Measurements from ENCODE around the gene RAD51AP1.

RAD51AP1 gene

GRCh38 chr12:4589941-4590340 lies 51.3 kb downstream of the RAD51AP1 start:
- H3K4me3 ChIP-seq (ENCODE audit: low read length), result no peak overlapping the region
- TF ChIP-seq, protein P1, sequence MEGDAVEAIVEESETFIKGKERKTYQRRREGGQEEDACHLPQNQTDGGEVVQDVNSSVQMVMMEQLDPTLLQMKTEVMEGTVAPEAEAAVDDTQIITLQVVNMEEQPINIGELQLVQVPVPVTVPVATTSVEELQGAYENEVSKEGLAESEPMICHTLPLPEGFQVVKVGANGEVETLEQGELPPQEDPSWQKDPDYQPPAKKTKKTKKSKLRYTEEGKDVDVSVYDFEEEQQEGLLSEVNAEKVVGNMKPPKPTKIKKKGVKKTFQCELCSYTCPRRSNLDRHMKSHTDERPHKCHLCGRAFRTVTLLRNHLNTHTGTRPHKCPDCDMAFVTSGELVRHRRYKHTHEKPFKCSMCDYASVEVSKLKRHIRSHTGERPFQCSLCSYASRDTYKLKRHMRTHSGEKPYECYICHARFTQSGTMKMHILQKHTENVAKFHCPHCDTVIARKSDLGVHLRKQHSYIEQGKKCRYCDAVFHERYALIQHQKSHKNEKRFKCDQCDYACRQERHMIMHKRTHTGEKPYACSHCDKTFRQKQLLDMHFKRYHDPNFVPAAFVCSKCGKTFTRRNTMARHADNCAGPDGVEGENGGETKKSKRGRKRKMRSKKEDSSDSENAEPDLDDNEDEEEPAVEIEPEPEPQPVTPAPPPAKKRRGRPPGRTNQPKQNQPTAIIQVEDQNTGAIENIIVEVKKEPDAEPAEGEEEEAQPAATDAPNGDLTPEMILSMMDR (conservative IDR thresholded peaks at IDR 0.05; ENCODE audit: low read length), result no peak
- DNase-seq (ENCODE audit: low read depth), result peak; percentile 40

DNA sequence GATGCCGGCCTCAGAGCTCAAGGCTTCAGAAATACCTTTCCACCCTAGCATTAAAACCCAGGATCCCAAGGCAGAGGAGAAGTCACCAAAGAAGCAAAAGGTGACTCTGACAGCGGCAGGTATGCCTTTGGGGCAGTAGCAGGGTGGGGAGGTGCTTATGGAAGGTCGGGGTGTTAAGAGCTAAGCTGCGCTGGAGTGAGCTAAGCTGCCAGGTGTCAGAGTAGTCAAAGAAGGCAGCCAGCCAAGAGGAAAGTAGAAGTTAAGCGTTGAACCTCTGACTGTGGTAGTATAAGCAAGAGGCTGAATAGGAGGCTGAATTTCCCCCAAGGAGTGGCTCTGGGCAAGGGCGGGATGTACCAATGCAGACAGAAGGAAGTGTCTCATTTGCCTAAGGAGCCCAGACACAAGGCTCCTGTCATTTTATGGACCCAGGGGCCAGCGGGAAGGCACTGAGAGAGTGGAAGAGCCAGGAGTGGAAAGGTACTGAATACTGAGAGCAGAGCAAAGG lies 52.5 kb downstream of the RAD51AP1 start:
- no peak for DNase-seq (ENCODE audit: low read depth)
- TF ChIP-seq, protein P1 (conservative IDR thresholded peaks at IDR 0.05; ENCODE audit: low read length), result no peak
- H3K4me3 ChIP-seq (ENCODE audit: low read length), result no peak overlapping the region

DNA sequence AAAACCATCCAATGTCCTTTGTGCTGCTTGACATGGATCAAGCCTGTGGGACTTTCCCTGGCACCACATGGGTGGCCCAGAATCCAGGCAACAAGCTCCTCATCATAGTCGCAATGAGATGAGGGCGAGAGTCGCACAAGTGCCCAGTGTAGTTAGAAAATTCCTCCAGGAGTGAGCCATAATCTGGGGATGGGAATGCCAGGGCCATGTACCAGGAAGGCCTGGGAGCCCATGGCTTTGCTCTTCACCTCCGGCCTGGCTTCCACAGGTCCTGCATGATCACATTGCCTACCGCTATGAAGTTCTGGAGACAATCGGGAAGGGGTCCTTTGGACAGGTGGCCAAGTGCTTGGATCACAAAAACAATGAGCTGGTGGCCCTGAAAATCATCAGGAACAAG lies 57.2 kb downstream of the RAD51AP1 start:
- no peak for DNase-seq (ENCODE audit: low read depth)
- no peak overlapping the region for H3K4me3 ChIP-seq (ENCODE audit: low read length)
- TF ChIP-seq, protein P1 (conservative IDR thresholded peaks at IDR 0.05; ENCODE audit: low read length), result no peak

GRCh38 chr12:4603421-4603820 lies 64.7 kb downstream of the RAD51AP1 start:
- TF ChIP-seq, protein P1 (conservative IDR thresholded peaks at IDR 0.05; ENCODE audit: low read length), result no peak
- H3K4me3 ChIP-seq (ENCODE audit: low read length), result no peak overlapping the region
- no peak for DNase-seq (ENCODE audit: low read depth)

- TF ChIP-seq, protein P1 (conservative IDR thresholded peaks at IDR 0.05; ENCODE audit: low read length), result no peak
- no peak for DNase-seq (ENCODE audit: low read depth)
- H3K4me3 ChIP-seq (ENCODE audit: low read length), result no peak overlapping the region
Measured at GRCh38 chr12:4603946-4604345, 65.3 kb downstream of the RAD51AP1 start.

GRCh38 chr12:4604684-4605193 lies 66.0 kb downstream of the RAD51AP1 start:
- peak overlapping the region; percentile 92 for H3K4me3 ChIP-seq (ENCODE audit: low read length)
- TF ChIP-seq, protein P1 (conservative IDR thresholded peaks at IDR 0.05; ENCODE audit: low read length), result peak; percentile 99
- DNase-seq (ENCODE audit: low read depth), result peak; percentile 89

DNA sequence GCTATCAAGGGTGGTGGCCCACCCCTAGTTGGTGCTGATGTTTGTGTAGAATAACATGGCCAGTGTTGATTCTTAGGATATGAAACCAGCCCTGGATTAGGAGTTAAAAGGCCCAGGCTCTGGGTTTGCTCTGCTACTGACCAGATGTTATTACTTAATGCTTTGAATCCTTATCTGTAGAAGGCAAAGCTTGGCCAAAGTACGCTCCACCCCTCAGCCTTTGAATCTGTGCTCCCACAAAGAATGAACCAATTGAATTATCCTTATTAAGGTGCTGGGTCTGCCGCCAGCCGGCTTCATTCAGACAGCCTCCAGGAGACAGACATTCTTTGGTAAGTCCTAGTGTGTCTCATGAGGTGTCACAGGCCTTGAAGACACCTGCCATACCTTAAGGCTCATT lies 68.4 kb downstream of the RAD51AP1 start:
- TF ChIP-seq, protein P1 (conservative IDR thresholded peaks at IDR 0.05; ENCODE audit: low read length), result no peak
- DNase-seq (ENCODE audit: low read depth), result no peak
- no peak overlapping the region for H3K4me3 ChIP-seq (ENCODE audit: low read length)
